ENCODE data around the gene ZIC2. TPM values are rescaled to one million over a fixed set of nuclear protein-coding genes. Genes with fewer than 3 reads are reported as not detected.
"Not testable (repeated sequence)": the region's sequence is repeated elsewhere in the genome, so short reads cannot be mapped to it uniquely, and the experiment has no call there.

The ZIC2 gene
- total RNA-seq (2014; rRNA removed; shearing (Covaris generic)), result 0.27 and 0.56 TPM in 2 replicates

DNA sequence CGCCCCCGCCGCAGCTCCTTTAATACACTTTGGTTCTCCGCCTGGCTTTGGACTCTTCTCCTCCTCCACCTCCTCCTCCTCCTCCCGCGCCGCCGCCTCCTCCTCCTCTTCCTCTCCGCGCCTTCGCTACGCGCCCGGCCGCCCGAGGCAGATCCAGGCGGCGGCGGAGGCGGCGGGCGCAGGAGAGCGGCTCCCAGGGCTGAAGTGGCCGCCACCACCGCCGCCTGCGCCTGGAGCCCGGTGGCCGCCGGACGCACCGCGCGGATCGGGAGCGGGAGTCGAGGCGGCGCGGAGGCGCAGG lies at the start of gene ZIC2:
ZIC2 (plus strand) TSS at position 50 of the 301 bp plus-strand sequence. CDS start 281 bp downstream, outside the sequence.
- DNase-seq (ENCODE audit: low spot score), result no peak

DNA sequence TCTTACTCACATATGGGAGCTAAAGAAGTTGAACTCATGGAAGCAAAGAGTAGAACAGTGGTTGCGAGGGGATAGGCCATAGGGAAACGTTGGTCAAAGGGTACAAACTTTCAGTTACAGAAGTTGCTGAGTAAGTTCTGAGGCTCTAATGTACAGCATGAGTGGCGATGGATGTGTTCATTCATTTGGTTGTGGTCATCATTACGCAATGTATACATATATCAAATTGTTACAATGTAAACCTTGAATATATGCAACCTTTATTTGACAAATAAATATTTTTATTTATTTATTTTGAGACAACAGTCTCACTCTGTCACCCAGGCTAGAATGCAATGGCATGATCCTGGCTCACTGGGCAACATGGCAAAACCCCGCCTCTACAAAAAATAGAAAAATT lies 48.7 kb upstream of the ZIC2 start:
- no peak for DNase-seq (ENCODE audit: low spot score)

DNA sequence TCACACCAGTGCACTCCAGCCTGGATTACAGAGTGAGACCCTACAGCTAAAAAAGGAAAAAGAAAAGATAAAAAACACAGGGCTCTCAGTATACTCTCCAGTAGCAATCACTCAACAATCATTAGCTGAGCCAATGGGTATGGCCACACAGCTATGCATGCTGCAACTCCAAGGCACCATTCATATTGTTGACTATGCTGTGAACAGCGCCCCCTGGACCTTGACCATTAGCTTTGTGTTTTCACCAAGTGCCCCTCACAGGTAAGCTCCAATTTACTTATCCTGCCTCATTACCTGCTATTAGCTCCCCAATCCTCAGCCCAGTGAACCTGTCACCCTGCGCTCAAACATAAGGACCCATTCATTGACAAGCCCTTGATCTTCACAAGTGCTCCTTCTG lies 45.8 kb upstream of the ZIC2 start:
- no peak for DNase-seq (ENCODE audit: low spot score)

DNA sequence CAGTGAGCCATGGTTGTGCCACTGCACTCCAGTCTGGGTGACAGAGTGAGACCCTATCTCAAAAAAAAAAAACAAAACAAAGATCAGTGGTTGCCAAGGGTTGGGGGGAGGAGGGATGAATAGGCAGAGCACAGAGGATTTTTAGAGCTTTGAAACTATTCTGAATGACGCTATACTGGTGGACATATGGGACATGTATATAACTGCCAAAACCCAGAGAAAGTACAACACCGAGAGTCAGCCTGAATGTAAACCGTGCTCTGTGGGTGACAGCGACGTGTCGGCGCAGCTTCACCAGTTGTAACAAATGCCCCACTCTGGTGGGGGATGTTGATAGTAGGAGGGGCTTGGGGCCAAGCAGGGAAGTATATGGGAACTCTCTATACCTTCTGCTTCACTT lies 42.9 kb upstream of the ZIC2 start:
- DNase-seq (ENCODE audit: low spot score), result no peak

DNA sequence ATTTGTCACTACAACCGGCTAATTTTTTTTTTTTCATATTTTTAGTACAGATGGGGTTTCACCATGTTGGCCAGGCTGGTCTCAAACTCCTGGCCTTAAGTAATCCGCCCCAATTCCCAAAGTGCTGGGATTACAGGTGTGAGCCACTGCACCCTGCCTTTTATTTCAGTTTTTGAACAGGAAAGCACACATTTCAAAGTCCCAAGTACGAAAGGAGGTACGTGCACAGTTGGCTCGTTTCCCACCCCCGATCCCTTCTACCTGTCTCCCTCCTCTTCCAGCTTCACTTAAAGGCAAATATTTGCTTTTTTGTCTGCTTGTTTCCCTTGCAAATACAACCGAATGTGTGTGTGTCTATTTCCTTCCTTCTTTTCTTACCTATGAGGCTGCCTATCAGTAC lies 40.5 kb upstream of the ZIC2 start:
- DNase-seq (ENCODE audit: low spot score), result no peak

DNA sequence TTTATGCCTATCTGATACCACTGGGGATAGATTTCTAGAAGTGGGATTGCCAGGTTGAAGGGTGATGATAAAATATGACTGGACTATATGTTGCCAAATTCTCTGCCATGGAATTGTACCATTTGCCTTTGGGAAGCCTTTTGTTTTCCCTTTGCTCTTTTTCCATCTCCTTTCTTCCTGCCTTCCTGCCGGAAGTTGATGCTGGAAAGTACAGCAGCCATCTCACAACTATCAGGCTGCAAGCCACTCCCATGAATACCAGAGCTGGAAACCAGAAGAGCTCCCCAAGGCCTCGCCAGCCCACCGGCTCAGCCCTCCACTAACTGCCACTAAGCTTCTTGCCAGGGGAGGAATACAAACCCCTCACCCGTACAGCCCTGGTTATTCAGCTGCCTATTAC lies 39.7 kb upstream of the ZIC2 start:
- no peak for DNase-seq (ENCODE audit: low spot score)

DNA sequence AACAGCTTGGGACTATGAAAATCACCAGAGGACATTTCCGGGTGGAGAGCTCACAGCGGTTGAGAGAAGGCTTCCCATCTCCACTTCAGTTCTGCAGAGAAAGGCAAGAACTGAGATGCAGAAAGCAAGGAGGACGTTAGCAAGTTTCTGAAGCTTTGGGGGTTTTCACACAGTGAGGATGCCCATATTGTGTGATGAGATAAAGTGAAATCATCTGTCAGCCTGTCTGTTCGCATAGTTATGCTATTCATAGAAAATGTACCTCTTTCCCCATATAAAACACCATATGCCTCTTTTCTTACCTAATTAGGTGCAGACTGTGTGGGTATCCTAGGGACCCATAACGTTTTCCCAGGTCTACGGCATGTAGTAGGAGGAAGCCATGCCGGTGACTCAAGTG lies 37.5 kb upstream of the ZIC2 start:
- DNase-seq (ENCODE audit: low spot score), result no peak

DNA sequence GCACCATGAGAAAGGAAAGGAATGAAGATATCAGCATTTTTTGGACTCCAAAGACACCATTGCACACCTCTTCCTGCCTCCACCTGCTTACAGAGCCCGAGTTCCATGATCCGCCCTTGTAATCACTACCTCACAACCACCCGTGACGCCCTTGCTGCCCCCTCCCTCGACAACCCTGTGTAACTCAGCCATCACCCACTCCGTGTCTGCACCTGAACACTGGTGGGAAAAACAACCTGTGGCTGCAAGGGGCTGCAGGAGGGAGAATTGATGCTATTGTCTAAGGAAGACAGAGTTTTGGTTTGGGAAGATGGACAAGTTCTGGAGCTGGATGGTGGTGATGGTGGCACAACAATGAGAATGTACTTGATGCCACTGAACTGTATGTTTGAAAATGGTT lies 37.0 kb upstream of the ZIC2 start:
- no peak for DNase-seq (ENCODE audit: low spot score)

DNA sequence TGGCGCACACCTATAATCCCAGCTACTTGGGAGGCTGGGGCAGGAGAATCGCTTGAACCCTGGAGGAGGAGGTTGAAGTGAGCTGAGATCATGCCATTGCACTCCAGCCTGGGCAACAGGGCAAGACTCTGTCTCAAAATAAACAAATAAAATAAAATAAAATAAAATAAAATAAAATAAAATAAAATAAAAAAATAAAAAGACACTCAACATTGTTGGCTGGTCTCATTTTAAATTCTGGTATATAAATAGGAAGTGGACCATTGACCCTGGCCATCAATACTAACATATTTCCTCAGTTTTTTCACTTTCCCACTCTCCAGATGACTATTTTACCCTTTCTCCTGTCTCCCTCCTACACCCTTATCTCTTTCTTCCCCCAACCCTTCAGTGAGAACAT lies 36.1 kb upstream of the ZIC2 start:
- DNase-seq (ENCODE audit: low spot score), result not testable (repeated sequence)

DNA sequence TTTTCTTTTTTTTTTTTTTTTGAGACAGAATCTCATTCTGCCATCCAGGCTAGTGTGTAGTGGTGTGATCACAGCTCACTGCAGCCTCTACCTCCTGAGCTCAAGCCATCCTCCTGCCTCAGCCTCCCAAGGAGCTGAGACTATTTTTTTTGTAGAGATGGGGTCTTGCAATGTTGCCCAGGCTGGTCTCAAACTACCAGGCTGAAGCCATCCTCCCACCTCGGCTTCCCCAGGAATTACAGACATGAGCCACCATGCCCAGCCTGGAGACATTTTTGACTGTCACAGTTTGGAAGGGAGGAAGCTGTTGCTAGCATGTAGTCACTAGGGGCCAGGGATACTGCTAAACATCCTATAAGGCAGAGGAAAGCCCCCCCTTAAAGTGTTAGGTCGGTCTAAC lies 33.9 kb upstream of the ZIC2 start:
- no peak for DNase-seq (ENCODE audit: low spot score)

DNA sequence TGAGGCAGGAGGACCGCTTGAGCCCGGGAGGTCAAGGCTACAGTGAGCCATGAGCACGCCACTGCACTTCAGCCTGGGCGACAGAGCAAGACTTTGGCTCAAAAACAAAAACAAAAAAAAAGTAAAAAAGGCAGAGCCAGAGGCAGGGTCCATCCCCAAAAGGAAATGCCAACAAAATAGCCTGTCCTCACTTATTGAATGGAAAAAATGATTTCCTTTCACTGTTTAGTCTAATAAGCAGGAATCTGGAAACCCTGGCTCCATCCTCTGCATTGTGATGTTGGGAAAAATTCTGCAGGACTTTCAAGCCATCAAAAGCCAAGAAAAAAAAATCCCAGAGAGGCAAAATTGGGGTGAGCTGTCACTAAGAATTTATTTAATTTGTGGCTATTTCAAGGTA lies 33.2 kb upstream of the ZIC2 start:
- DNase-seq (ENCODE audit: low spot score), result no peak

DNA sequence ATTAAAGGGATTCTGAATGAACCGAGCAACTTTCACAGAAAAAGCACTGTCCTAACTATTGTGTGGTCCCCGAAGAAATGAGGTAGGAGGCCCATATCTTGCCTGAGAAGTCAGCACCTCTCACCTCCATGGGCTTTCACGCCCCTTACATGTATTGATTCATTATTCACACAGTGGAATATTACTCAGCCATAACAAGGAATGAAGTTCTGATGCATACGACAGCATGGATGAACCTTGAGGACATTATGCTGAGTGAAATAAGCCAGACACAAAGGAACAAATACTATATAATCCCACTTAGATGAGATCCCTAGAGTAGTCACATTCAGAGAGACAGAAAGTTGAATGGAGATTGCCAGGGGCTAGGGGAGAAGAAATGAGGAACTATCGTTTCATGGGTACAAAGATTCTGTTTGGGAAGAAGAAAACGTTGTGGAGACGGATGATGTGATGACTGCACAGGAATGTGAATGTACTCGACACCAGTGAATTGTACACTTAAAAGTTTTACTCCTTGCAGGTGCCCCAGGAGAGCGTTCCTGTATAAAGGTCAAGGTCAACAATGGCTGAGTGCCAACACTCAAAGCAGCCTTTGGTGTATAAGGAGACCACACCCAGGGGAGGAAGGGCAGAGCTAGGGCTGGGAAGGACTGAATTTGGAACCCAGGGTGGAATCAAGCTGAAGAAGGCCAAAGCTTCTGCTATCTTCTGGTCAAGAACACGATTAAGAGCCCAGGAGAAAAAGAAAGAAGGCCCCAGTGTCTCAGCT lies 32.5 kb upstream of the ZIC2 start:
- no peak for DNase-seq (ENCODE audit: low spot score)

DNA sequence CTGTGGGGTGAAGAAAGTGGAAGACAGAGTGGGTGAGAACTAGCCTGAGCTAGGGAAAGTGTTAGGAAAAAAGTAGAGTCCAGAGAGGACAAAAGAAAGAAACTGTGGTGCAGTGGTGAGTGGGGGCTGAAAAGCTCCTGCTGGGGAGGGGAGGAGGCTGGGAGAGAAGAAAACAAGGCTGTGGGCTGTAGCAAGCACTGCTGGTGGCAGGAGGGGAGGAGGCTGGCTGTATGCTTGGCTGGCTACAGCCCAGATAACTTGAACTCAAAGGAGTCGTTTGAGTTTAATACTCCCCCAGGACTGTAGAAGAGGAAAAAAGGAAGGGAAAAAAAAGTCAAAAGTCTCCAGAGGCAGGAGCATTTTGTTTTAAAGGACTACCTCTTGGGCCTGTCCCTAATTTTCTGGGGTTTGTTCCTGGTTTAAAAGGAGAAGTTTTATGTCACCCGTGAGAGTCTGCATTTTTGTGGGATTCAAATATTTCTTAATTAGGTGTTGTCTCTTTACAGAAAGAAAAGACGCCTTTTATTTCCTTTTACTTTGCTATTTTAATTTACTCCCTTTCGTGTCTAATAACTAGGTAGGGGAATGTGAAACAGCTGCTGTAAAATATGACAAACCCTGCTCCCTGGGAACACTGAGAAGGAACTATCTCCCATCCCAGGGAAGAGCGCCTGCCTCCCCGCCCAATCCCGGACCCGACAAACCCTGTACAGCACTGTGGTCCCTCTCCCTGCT lies 31.7 kb upstream of the ZIC2 start:
- no peak for DNase-seq (ENCODE audit: low spot score)

DNA sequence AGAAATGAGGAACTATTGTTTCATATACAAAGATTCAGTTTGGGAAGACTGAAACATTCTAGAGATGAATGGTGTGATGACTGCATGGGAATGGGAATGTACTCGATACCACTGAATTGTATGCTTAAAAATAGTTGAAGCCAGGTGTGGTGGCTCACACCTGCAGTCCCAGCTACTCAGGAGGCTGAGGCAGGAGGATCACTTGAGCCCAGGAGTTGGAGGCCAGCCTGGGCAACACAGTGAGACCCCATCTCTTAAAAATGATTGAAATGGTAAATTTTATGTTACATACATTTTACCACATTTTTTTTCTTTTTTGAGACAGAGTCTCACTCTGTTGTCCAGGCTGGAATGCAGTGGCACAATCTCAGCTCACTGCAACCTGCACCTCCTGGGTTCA lies 29.9 kb upstream of the ZIC2 start:
- DNase-seq (ENCODE audit: low spot score), result not testable (repeated sequence)

DNA sequence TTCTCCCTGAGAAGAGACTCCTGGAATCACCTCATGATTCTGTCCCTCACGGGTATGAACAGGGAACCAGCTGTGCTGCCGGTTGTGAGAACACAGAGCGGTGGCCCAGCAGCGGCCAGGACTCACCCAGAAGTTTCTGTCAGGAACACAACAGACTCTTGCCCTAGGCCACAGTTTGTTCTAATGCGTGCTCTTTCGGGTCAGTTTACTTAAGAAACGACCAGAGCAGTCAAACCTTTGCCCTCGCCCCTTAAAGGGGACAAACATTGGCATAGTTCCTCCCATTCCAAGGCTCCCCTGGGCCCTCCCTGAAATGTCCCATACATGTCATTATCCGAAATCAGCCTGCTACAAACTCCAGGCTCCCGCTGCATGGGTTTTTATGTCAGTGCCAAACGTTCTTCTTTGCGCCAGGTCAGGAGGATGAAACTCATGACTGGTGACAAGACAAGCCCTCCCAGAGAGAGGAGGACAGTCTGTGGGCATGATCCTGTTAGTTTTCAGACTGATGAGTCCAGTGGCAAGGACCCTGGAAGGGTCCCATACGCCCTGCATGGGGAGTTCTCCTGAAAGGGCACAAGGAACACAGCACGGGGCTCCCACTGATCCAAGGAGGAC lies 28.3 kb upstream of the ZIC2 start:
- no peak for DNase-seq (ENCODE audit: low spot score)

DNA sequence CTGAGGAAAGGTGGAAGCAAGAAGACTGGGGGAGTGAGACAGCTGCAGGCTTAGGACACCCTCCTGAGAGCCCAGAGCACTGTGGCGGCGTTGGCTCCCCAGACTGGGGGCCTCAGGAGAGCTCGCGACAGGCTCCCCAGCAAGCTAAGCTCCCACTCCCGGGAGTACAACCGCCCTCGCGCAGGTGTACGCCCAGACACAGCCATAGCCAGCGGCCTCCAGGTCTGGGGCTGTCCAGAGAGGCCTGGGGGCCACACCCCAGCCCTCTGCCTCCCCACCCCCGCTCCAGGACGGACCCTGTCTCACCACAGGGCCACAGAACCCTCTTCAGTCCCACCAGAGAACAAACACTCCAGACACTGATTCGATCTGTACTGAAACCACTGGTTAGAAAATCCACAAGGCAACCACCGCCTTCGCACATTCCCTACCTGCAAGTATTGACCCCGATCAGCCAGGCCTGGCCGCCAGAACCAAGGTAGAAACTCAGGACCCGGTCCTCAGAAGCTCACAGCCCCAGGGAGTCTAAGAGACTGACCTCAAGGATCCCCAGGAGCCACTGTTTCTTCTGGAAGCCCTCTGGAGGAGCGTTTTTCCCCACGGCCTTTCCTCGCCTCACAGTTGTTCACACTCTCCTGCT lies 26.4 kb upstream of the ZIC2 start:
- no peak for DNase-seq (ENCODE audit: low spot score)

DNA sequence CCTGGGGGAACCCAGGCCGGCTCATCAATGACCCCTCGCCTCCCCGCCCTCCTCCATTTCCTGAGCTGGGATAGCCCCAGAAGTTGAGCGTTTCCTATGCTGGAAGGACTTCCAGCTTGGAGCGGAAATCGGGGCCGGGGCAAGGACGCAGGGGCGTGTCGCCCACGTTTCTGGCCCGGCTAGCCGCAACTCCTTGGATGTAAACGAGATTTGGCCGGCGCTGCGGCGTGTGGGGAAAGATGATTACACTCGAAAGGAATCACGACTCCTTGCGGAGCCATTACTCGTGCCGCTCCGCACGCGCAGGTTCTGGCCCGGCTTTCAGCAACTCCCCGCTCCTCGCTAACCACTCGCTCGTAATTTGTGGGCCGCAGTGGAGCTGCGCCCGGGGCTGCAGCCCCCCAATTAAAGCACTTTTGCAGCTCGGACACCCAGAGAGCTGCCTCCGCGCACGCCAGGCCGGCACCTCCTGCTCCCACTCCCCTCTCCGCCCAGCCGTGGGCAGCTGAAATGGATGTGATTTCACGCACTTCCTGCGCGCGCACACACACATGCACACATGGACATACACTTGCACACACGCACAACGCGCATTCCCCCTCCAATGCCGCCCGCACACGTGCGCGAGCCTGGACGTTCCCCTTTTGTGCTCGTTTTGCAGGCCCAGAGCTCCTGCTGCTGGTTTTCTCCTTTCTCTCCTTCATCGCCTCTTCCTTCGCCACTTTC lies 25.7 kb upstream of the ZIC2 start:
- no peak for DNase-seq (ENCODE audit: low spot score)

DNA sequence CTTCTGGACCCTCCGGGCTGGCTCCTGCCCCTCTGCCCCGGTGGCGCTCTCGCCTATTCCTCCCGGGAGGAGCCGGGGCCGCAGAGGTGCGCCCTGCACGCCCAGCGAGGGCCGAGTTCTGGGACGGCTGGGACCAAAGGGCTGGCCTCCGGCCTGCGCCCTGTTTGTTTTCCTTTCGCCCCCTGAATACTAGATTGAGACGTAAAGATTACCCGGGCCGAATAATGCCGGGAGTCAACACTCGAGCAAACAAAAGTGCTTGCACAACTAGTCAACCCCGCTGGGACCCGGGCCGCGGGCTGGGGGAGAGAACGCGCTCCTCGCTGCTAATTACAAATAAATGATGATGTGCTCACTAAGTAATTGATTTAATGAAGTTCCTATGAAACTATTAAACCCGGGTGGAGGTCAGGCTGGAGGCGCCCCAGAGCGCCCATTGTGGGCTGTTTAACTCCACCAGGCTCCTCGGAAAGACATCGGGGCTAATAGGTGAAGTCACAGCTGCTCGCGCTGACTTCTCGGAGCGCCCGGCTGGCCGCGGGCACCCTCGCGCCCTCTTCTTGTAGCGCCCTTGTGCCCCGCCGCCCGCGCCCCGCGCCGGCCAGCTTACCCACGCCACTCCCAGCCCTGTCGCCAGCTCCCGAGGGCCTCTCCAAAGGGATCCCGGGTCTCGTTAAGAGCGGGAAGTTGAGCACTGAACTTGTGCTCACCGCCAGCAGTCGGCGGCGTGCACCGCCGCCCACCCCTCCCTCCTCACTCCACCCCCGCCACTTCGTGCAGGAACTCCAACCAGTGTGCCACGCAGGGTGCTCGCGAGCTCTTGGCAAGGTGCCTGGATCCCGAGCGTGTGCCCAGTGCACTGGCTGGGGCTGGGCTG lies 24.9 kb upstream of the ZIC2 start:
- DNase-seq (ENCODE audit: low spot score), result no peak

DNA sequence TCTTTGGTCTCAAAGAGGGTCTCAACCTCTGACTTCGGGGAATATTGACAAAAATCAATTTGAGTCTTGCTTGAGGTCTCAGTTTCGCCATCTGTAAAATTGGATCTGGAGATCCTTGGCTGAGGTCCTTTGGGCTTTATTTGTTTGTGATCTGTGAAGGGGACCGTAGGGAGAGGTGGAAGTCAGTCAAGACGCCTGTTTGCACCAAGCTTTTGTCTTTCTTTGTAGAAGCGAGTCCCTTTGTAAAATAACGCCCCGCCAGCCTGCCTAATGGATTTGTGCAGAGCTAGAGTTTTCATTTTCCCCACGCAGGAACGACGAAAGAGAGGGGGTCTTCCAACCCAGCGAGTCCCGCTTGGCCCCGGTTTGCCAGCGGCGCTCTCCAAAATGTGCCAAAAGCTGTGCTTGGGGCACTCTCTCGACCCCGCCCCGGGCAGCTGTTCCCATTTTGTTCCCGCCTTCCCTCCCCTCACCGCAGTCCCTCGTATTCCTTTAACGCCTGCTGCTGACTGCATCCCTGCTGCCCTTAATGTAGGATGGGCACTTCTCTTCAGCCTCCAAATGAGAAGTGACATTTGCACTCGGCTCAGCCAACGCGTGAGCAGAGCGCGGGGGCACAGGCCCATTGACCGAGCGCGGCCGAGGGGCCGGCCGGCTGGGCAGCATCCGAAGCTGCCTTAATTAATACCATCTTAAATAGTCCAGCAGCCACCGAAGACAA lies 23.0 kb upstream of the ZIC2 start:
- DNase-seq (ENCODE audit: low spot score), result no peak

DNA sequence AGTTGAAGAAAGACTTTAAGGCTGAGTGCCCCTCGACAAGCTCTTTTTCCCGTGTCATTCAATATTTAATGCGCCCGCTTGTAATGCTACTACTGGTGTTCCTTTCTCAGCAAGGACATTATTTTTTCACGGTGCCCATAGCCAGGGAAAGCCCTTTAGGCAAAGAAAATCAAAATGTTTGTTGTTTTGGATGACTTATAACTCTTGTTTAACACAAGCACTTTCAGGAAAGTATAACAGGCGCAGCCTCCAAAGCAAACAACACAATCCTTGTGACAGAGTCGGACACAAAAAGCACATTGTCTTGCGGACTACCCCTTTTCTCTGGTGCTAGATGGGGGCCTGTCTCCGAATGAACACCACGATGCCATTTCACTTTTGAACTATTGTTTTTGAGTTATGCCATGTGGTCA lies 22.5 kb upstream of the ZIC2 start:
- no peak for DNase-seq (ENCODE audit: low spot score)
